ENCODE data around the gene ANK3. TPM values are rescaled to one million over a fixed set of nuclear protein-coding genes. Genes with fewer than 3 reads are reported as not detected.

ANK3 gene
- total RNA-seq, 1 donor from 2014 or later: 35.1 TPM

GRCh38 chr10:60387531-60387930 is 2.1 kb downstream of the ANK3 start:
- DNase-seq (ENCODE audit: low spot score): no peak
- Mint-ChIP-seq H3K36me3 (ENCODE audit: low read depth) (no peaks in the 10 kb centered on the region), H3K4me3 (ENCODE audit: unreplicated experiment) (no peak overlapping the region), H3K9me3 (ENCODE audit: low read depth) (no peaks in the 10 kb centered on the region), H3K27me3 (ENCODE audit: low read depth) (no peaks in the 10 kb centered on the region), H3K4me1 (ENCODE audit: low read depth) (peaks cover 53% of the 10 kb centered on the region), H3K27ac (ENCODE audit: unreplicated experiment) (no peak overlapping the region)
- TF ChIP-seq CTCF (IDR thresholded peaks at IDR 0.05): no peak

- H3K36me3 Mint-ChIP-seq (ENCODE audit: low read depth): no peaks in the 10 kb centered on the region
- DNase-seq (ENCODE audit: low spot score): no peak
- no peaks in the 10 kb centered on the region for H3K9me3 Mint-ChIP-seq (ENCODE audit: low read depth)
- TF ChIP-seq CTCF (IDR thresholded peaks at IDR 0.05): no peak
- no peaks in the 10 kb centered on the region for H3K27me3 Mint-ChIP-seq (ENCODE audit: low read depth)
- peaks cover 50% of the 10 kb centered on the region for H3K4me1 Mint-ChIP-seq (ENCODE audit: low read depth)
- H3K4me3 Mint-ChIP-seq (ENCODE audit: unreplicated experiment): no peak overlapping the region
- peak overlapping the region; percentile 85 for H3K27ac Mint-ChIP-seq (ENCODE audit: unreplicated experiment)
Measured at GRCh38 chr10:60385399-60385738, 4.3 kb downstream of the ANK3 start.

GRCh38 chr10:60384708-60385398 is 4.8 kb downstream of the ANK3 start:
- peaks cover 48% of the 10 kb centered on the region for H3K4me1 Mint-ChIP-seq (ENCODE audit: low read depth)
- no peak overlapping the region for H3K4me3 Mint-ChIP-seq (ENCODE audit: unreplicated experiment)
- no peaks in the 10 kb centered on the region for H3K36me3 Mint-ChIP-seq (ENCODE audit: low read depth)
- TF ChIP-seq CTCF (IDR thresholded peaks at IDR 0.05): no peak
- DNase-seq (ENCODE audit: low spot score): no peak
- H3K27ac Mint-ChIP-seq (ENCODE audit: unreplicated experiment): peak overlapping the region; percentile 85
- H3K27me3 Mint-ChIP-seq (ENCODE audit: low read depth): no peaks in the 10 kb centered on the region
- H3K9me3 Mint-ChIP-seq (ENCODE audit: low read depth): no peaks in the 10 kb centered on the region

GRCh38 chr10:60384011-60384410 is 5.7 kb downstream of the ANK3 start:
- H3K4me3 Mint-ChIP-seq (ENCODE audit: unreplicated experiment): no peak overlapping the region
- no peaks in the 10 kb centered on the region for H3K9me3 Mint-ChIP-seq (ENCODE audit: low read depth)
- peak overlapping the region; percentile 85 for H3K27ac Mint-ChIP-seq (ENCODE audit: unreplicated experiment)
- H3K36me3 Mint-ChIP-seq (ENCODE audit: low read depth): no peaks in the 10 kb centered on the region
- H3K4me1 Mint-ChIP-seq (ENCODE audit: low read depth): peaks cover 41% of the 10 kb centered on the region
- no peak for DNase-seq (ENCODE audit: low spot score)
- TF ChIP-seq CTCF (IDR thresholded peaks at IDR 0.05): no peak
- H3K27me3 Mint-ChIP-seq (ENCODE audit: low read depth): no peaks in the 10 kb centered on the region

- Mint-ChIP-seq H3K27me3 (ENCODE audit: low read depth) (no peaks in the 10 kb centered on the region), H3K4me3 (ENCODE audit: unreplicated experiment) (no peak overlapping the region), H3K9me3 (ENCODE audit: low read depth) (peaks cover 4% of the 10 kb centered on the region), H3K36me3 (ENCODE audit: low read depth) (no peaks in the 10 kb centered on the region), H3K4me1 (ENCODE audit: low read depth) (peaks cover 38% of the 10 kb centered on the region), H3K27ac (ENCODE audit: unreplicated experiment) (peak overlapping the region; percentile 64)
- no peak for DNase-seq (ENCODE audit: low spot score)
- no peak for TF ChIP-seq CTCF (IDR thresholded peaks at IDR 0.05)
Measured at GRCh38 chr10:60382946-60383681, 6.6 kb downstream of the ANK3 start.
